ENCODE data around the gene SLC25A24. TPM values are rescaled to one million over a fixed set of nuclear protein-coding genes. Genes with fewer than 3 reads are reported as not detected.

SLC25A24 gene
- total and polyA plus RNA-seq, 9 of the 15 experiments (the other 6 are each of a cell fraction or from before 2014, with no cell fraction given) = 6.9 to 34.9 (median 25.4) TPM

DNA sequence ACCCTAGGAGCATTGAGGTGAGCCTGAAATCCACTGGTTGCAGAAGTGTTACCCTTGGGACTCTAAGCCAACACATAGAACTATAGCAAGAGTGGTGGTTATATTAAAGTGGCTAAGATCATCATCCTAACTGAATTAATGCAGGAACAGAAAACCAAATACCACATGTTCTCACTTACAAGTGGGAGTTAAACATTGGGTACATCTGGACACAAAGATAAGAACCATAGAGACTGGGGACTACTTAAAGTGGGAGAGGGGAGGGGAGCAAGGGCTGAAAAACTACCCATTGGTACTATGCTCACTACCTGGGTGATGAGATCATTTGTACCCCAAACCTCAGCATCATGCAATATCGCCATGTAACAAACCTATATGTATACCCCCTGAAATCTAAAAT is 100.0 kb downstream of the SLC25A24 start:
- H4K20me1 ChIP-seq (replicated peaks; ENCODE audit: control insufficient read depth, insufficient read depth, low read length) = no peaks in the 10 kb centered on the region
- H3K9ac ChIP-seq (ENCODE audit: insufficient read depth in 1 of 2, low read depth in 2 of 2, low read length in 2 of 2) = no peak overlapping the region
- no peak overlapping the region for H3K27ac ChIP-seq (ENCODE audit: extremely low read depth, low read depth, low read length)
- no TSS peak for BruUV-seq (replicated peaks)
- WGBS (ENCODE audit: insufficient coverage, low coverage, missing lambda C conversion rate) = 40% methylated on average over 1 of the region's 1 CpG
- no peaks in the 10 kb centered on the region for H3K36me3 ChIP-seq (ENCODE audit: control insufficient read depth, insufficient read depth, low read length)
- ATAC-seq (peak; percentile 85), FAIRE-seq (no peak), DNase-seq (ENCODE audit: extremely low read depth in 1 of 4, low spot score in 3 of 4) (peak in 2 of 4 experiments; percentile 44 to 50)
- intact Hi-C loops (cut with micrococcal nuclease) (loop anchor here (5.0 kb wide), 1 partner anchor 58 kb away; no protein-coding TSS in a partner anchor), in situ Hi-C loops (cut with MboI) (no loop called here)
- H3K4me1 ChIP-seq (replicated peaks in 1 of 2; ENCODE audit: control insufficient read depth in 2 of 2, insufficient read depth in 2 of 2, low read length in 2 of 2) = peaks cover 0 to 8% of the 10 kb centered on the region in 2 experiments; a peak in 2 of 5 replicates
- no peaks in the 10 kb centered on the region for H3K9me1 ChIP-seq (ENCODE audit: control insufficient read depth, insufficient read depth, low read length)
- H3K79me2 ChIP-seq (ENCODE audit: control insufficient read depth, insufficient read depth, low read length) = no peaks in the 10 kb centered on the region
- H3K27me3 ChIP-seq (ENCODE audit: control insufficient read depth in 2 of 2, insufficient read depth in 2 of 2, low read length in 2 of 2) = no peaks in the 10 kb centered on the region
- H3K9me3 ChIP-seq (replicated peaks; ENCODE audit: control insufficient read depth, insufficient read depth, low read depth, low read length) = no peaks in the 10 kb centered on the region
- peak overlapping the region; percentile 1; the same call in 1 of the 2 replicates for H2AFZ ChIP-seq (ENCODE audit: low read depth, low read length)
- CTCF ChIA-PET (ENCODE audit: low intra/inter-chr PET ratio) = no interaction called here
- POLR2A ChIA-PET = no interaction called here
- H3K4me2 ChIP-seq (ENCODE audit: insufficient read depth, low read length) = no peak overlapping the region
- no peak overlapping the region for H3K4me3 ChIP-seq
- TF ChIP-seq MIER1 (IDR thresholded peaks at IDR 0.05; ENCODE audit: low read depth) = no peak
- peak; percentile 74 for TF ChIP-seq SMARCC2 (IDR thresholded peaks at IDR 0.05; ENCODE audit: low read depth)
- TF ChIP-seq TCF3 (CRISPR knock-in tag; IDR thresholded peaks at IDR 0.05) = peak; percentile 56
- no peak for TF ChIP-seq YY1 (IDR thresholded peaks at IDR 0.05; ENCODE audit: borderline replicate concordance in 1 of 3, control insufficient read depth in 1 of 3, extremely low read depth in 1 of 3, insufficient read depth in 3 of 3, insufficient read length in 1 of 3, insufficient replicate concordance in 2 of 3, low read depth in 1 of 3, low read length in 2 of 3)
- no peak for TF ChIP-seq ZNF133 (CRISPR knock-in tag; IDR thresholded peaks at IDR 0.05)
- TF ChIP-seq, protein P1, sequence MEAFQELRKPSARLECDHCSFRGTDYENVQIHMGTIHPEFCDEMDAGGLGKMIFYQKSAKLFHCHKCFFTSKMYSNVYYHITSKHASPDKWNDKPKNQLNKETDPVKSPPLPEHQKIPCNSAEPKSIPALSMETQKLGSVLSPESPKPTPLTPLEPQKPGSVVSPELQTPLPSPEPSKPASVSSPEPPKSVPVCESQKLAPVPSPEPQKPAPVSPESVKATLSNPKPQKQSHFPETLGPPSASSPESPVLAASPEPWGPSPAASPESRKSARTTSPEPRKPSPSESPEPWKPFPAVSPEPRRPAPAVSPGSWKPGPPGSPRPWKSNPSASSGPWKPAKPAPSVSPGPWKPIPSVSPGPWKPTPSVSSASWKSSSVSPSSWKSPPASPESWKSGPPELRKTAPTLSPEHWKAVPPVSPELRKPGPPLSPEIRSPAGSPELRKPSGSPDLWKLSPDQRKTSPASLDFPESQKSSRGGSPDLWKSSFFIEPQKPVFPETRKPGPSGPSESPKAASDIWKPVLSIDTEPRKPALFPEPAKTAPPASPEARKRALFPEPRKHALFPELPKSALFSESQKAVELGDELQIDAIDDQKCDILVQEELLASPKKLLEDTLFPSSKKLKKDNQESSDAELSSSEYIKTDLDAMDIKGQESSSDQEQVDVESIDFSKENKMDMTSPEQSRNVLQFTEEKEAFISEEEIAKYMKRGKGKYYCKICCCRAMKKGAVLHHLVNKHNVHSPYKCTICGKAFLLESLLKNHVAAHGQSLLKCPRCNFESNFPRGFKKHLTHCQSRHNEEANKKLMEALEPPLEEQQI (IDR thresholded peaks at IDR 0.05) = 0 out of 2 replicates have a peak, but pooled peaks have one; percentile 61
- no peak for TF ChIP-seq NRF1 (conservative IDR thresholded peaks at IDR 0.05 in 1 of 2, IDR thresholded peaks at IDR 0.05 in 1 of 2)
- TF ChIP-seq TBL1XR1 (IDR thresholded peaks at IDR 0.05; ENCODE audit: low read length in 2 of 2) = no peak
- TF ChIP-seq, protein P2, sequence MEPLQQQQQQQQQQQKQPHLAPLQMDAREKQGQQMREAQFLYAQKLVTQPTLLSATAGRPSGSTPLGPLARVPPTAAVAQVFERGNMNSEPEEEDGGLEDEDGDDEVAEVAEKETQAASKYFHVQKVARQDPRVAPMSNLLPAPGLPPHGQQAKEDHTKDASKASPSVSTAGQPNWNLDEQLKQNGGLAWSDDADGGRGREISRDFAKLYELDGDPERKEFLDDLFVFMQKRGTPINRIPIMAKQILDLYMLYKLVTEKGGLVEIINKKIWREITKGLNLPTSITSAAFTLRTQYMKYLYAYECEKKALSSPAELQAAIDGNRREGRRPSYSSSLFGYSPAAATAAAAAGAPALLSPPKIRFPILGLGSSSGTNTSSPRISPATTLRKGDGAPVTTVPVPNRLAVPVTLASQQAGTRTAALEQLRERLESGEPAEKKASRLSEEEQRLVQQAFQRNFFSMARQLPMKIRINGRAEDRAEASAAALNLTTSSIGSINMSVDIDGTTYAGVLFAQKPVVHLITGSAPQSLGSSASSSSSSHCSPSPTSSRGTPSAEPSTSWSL (CRISPR knock-in tag; IDR thresholded peaks at IDR 0.05; ENCODE audit: borderline replicate concordance) = no peak
- 0 out of 2 replicates have a peak, but pooled peaks have one; percentile 5 for TF ChIP-seq BACH1 (tag; IDR thresholded peaks at IDR 0.05)
- no peak for TF ChIP-seq YBX1 (IDR thresholded peaks at IDR 0.05)
- no peak for TF ChIP-seq SP1 (CRISPR knock-in tag; IDR thresholded peaks at IDR 0.05)
- peak; percentile 86 for TF ChIP-seq DPF2 (IDR thresholded peaks at IDR 0.05)
- TF ChIP-seq E2F3 (CRISPR knock-in tag; IDR thresholded peaks at IDR 0.05) = no peak
- TF ChIP-seq FOXJ2 (tag; IDR thresholded peaks at IDR 0.05) = no peak
- TF ChIP-seq, protein P3, sequence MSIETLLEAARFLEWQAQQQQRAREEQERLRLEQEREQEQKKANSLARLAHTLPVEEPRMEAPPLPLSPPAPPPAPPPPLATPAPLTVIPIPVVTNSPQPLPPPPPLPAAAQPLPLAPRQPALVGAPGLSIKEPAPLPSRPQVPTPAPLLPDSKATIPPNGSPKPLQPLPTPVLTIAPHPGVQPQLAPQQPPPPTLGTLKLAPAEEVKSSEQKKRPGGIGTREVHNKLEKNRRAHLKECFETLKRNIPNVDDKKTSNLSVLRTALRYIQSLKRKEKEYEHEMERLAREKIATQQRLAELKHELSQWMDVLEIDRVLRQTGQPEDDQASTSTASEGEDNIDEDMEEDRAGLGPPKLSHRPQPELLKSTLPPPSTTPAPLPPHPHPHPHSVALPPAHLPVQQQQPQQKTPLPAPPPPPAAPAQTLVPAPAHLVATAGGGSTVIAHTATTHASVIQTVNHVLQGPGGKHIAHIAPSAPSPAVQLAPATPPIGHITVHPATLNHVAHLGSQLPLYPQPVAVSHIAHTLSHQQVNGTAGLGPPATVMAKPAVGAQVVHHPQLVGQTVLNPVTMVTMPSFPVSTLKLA (conservative IDR thresholded peaks at IDR 0.05) = 0 out of 4 replicates have a peak, but pooled peaks of 1 of the 2 experiments have one; percentile 27

All from K562 (cell line).